Measurements from ENCODE around the gene ZBTB12.

- no peak for TF ChIP-seq FOSL1 (IDR thresholded peaks at IDR 0.05; ENCODE audit: insufficient read depth, low read depth, low read length)
- TF ChIP-seq, protein P1, sequence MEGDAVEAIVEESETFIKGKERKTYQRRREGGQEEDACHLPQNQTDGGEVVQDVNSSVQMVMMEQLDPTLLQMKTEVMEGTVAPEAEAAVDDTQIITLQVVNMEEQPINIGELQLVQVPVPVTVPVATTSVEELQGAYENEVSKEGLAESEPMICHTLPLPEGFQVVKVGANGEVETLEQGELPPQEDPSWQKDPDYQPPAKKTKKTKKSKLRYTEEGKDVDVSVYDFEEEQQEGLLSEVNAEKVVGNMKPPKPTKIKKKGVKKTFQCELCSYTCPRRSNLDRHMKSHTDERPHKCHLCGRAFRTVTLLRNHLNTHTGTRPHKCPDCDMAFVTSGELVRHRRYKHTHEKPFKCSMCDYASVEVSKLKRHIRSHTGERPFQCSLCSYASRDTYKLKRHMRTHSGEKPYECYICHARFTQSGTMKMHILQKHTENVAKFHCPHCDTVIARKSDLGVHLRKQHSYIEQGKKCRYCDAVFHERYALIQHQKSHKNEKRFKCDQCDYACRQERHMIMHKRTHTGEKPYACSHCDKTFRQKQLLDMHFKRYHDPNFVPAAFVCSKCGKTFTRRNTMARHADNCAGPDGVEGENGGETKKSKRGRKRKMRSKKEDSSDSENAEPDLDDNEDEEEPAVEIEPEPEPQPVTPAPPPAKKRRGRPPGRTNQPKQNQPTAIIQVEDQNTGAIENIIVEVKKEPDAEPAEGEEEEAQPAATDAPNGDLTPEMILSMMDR (IDR thresholded peaks at IDR 0.05; ENCODE audit: control extremely low read depth in 1 of 3, insufficient read depth in 1 of 3, low read depth in 1 of 3, low read length in 3 of 3): no peak
- TF ChIP-seq RAD21 (IDR thresholded peaks at IDR 0.05 in 1 of 2, conservative IDR thresholded peaks at IDR 0.05 in 1 of 2; ENCODE audit: low read depth in 2 of 2, low read length in 2 of 2): no peak
- no peak for TF ChIP-seq KDM1A (IDR thresholded peaks at IDR 0.05; ENCODE audit: borderline replicate concordance, low read length)
- no peak for TF ChIP-seq JUN (IDR thresholded peaks at IDR 0.05; ENCODE audit: low read depth, low read length)
- no peak for TF ChIP-seq CREB1 (IDR thresholded peaks at IDR 0.05)
- no peak for TF ChIP-seq ZNF274 (IDR thresholded peaks at IDR 0.05; ENCODE audit: borderline replicate concordance, extremely low read depth, low read length)
These were observed 15.3 kb downstream of the ZBTB12 start for GRCh38 chr6:31886541-31886991.
